ENCODE measurements around the gene ALKBH4. TPM values are rescaled to one million over a fixed set of nuclear protein-coding genes. Genes with fewer than 3 reads are reported as not detected.

Gene ALKBH4
- total and polyA plus RNA-seq, 2 of the 8 experiments (the other 6 are each of a cell fraction or from before 2014, with no cell fraction given) = 10.2 to 16.6 TPM

GRCh38 chr7:102471791-102472125 lies 7.1 kb upstream of the ALKBH4 start:
- H2AK5ac ChIP-seq (ENCODE audit: low read depth, low read length) = no peak overlapping the region
- H2BK120ac ChIP-seq (replicated peaks; ENCODE audit: low read depth, low read length) = no peak overlapping the region
- H2AFZ ChIP-seq (ENCODE audit: low read length) = no peak overlapping the region
- H2BK20ac ChIP-seq (ENCODE audit: low read length) = no peak overlapping the region
- H4K8ac ChIP-seq (ENCODE audit: extremely low read depth, insufficient read depth, low read length) = peak overlapping the region; percentile 89; the same call in 1 of the 2 replicates
- no peak overlapping the region for H3K18ac ChIP-seq (ENCODE audit: extremely low read depth, low read length)
- no peak overlapping the region for H3K23ac ChIP-seq (ENCODE audit: insufficient read length)
- H4K91ac ChIP-seq (replicated peaks; ENCODE audit: insufficient read length, low read length) = no peak overlapping the region
- no peak overlapping the region for H4K5ac ChIP-seq (ENCODE audit: insufficient read length, low read depth, low read length)
- H3K9ac ChIP-seq (replicated peaks in 1 of 4; ENCODE audit: extremely low read depth in 1 of 4, low read depth in 3 of 4, low read length in 3 of 4) = no peak overlapping the region; a peak in 1 of 7 replicates
- no peaks in the 10 kb centered on the region for H3K9me3 ChIP-seq (ENCODE audit: insufficient read depth in 2 of 2, low read depth in 1 of 2, low read length in 1 of 2)
- no peak overlapping the region for H3K4ac ChIP-seq (replicated peaks; ENCODE audit: insufficient read length, low read depth, low read length)
- no peak overlapping the region for H2BK12ac ChIP-seq (ENCODE audit: low read depth, low read length)
- ChIA-PET CTCF (ENCODE audit: partially characterized antibody) (interaction anchor here (1.2 kb wide), 1 partner anchor 59 kb away, joined by 6 read pairs; no protein-coding TSS in a partner anchor), POLR2A (ENCODE audit: partially characterized antibody) (interaction anchor here (1.2 to 1.5 kb wide), 6 partner anchors 18 to 192 kb away, joined by 3 read pairs; no protein-coding TSS in a partner anchor)
- no peak overlapping the region for H3K4me2 ChIP-seq (ENCODE audit: insufficient read depth in 1 of 2, low read depth in 2 of 2, low read length in 2 of 2)
- no peaks in the 10 kb centered on the region for H3K4me1 ChIP-seq (replicated peaks in 1 of 4; ENCODE audit: control insufficient read depth in 3 of 4, insufficient read depth in 4 of 4, low read length in 3 of 4)
- no peak overlapping the region for H3K4me3 ChIP-seq (ENCODE audit: extremely low read depth in 1 of 4, insufficient read depth in 2 of 4, low read depth in 3 of 4, low read length in 4 of 4)
- H3K56ac ChIP-seq (replicated peaks; ENCODE audit: insufficient read length, low read depth, low read length) = no peak overlapping the region
- peaks cover 0 to 8% of the 10 kb centered on the region in 2 experiments for H4K20me1 ChIP-seq (replicated peaks in 1 of 2; ENCODE audit: control insufficient read depth in 1 of 2, insufficient read depth in 2 of 2, low read length in 2 of 2)
- H3K79me2 ChIP-seq (ENCODE audit: control insufficient read depth in 1 of 2, insufficient read depth in 2 of 2, low read length in 2 of 2) = no peaks in the 10 kb centered on the region
- FAIRE-seq = no peak
- no peak overlapping the region for H2BK5ac ChIP-seq (ENCODE audit: low read depth, low read length)
- no peak overlapping the region for H3K27ac ChIP-seq (ENCODE audit: low read depth, low read length)
- H2BK15ac ChIP-seq (ENCODE audit: low read length) = no peak overlapping the region
- DNase-seq (ENCODE audit: low read depth in 1 of 2, low spot score in 2 of 2) = no peak
- H3K36me3 ChIP-seq (ENCODE audit: control insufficient read depth in 2 of 4, insufficient read depth in 4 of 4, low read length in 3 of 4) = peaks cover 2 to 14% (median 8%) of the 10 kb centered on the region in 4 experiments; a peak in 6 of 8 replicates
- no peak overlapping the region for H3K14ac ChIP-seq (ENCODE audit: insufficient read length)
- H3K27me3 ChIP-seq (replicated peaks in 1 of 4; ENCODE audit: control insufficient read depth in 3 of 4, extremely low read depth in 1 of 4, insufficient read depth in 3 of 4, low read length in 3 of 4) = no peaks in the 10 kb centered on the region
- H3K23me2 ChIP-seq (ENCODE audit: low read depth, low read length) = no peaks in the 10 kb centered on the region
- H3K79me1 ChIP-seq (ENCODE audit: low read depth, low read length) = no peaks in the 10 kb centered on the region
- WGBS, 2 experiments (ENCODE audit: extremely low coverage in 1 of 2, insufficient coverage in 1 of 2, insufficient read length in 1 of 2, insufficient replicate concordance in 2 of 2, low coverage in 1 of 2, low lambda C conversion rate in 2 of 2, missing lambda C conversion rate in 1 of 2) = 75% methylated on average over 5 of the region's 6 CpGs; no CpG with 5 or more reads in 1 of the 2 experiments
- TF ChIP-seq RNF2 (IDR thresholded peaks at IDR 0.05; ENCODE audit: borderline replicate concordance, low read depth, low read length, missing control alignments, poor library complexity, severe bottlenecking) (no peak), JUND (IDR thresholded peaks at IDR 0.05; ENCODE audit: low read length) (no peak), SP2 (IDR thresholded peaks at IDR 0.05; ENCODE audit: low read length) (no peak), BACH1 (IDR thresholded peaks at IDR 0.05; ENCODE audit: low read length) (no peak), CEBPB (IDR thresholded peaks at IDR 0.05; ENCODE audit: low read depth, low read length) (no peak), SP1 (IDR thresholded peaks at IDR 0.05; ENCODE audit: low read depth, low read length) (no peak), HDAC6 (IDR thresholded peaks at IDR 0.05; ENCODE audit: low read depth, low read length) (no peak), SP4 (IDR thresholded peaks at IDR 0.05; ENCODE audit: low read length) (no peak), BCL11A (IDR thresholded peaks at IDR 0.05; ENCODE audit: low read depth in 2 of 2, low read length in 2 of 2) (no peak), TAF1 (IDR thresholded peaks at IDR 0.05; ENCODE audit: low read depth, low read length) (no peak), POU5F1 (IDR thresholded peaks at IDR 0.05; ENCODE audit: low read depth, low read length) (no peak), CTBP2 (IDR thresholded peaks at IDR 0.05; ENCODE audit: borderline replicate concordance, insufficient read depth, insufficient read length, low read length) (no peak), NRF1 (IDR thresholded peaks at IDR 0.05; ENCODE audit: low read depth, low read length) (no peak), CBX5 (IDR thresholded peaks at IDR 0.05; ENCODE audit: low read depth, low read length) (no peak)
- TF ChIP-seq, protein P1, sequence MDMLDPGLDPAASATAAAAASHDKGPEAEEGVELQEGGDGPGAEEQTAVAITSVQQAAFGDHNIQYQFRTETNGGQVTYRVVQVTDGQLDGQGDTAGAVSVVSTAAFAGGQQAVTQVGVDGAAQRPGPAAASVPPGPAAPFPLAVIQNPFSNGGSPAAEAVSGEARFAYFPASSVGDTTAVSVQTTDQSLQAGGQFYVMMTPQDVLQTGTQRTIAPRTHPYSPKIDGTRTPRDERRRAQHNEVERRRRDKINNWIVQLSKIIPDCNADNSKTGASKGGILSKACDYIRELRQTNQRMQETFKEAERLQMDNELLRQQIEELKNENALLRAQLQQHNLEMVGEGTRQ (IDR thresholded peaks at IDR 0.05; ENCODE audit: low read length) = no peak
